HCT116 (cell line): ENCODE measurements around the gene STAG3. TPM values are rescaled to one million over a fixed set of nuclear protein-coding genes. Genes with fewer than 3 reads are reported as not detected.
"Not testable (repeated sequence)": the region's sequence is repeated elsewhere in the genome, so short reads cannot be mapped to it uniquely, and the experiment has no call there.

Source experiments
- ATAC-seq: fragments of 200-7000 bp; cut with Tn5 transposase; 2 replicates; pipeline ENCODE4 v1.9.1; 2020; ENCODE audit warnings: mild to moderate bottlenecking, moderate library complexity
- BruUV-seq: library from RNA; stranded (reverse); fragments of 400-500 nt; replicated peaks from 2 replicates; lab custom pipeline; 2021; lab: Mats Ljungman, UMichigan
- CTCF ChIA-PET: fragments of 300-600 bp; sonication (Branson Sonifier 250); formaldehyde crosslinking; loops from one replicate; lab custom pipeline; 2021; ENCODE audit warnings: antibody characterized with exemption; lab: Charles Lee
- POLR2A ChIA-PET: fragments of 300-600, 350-600 bp; sonication (Branson Sonifier 250); formaldehyde crosslinking; loops from one replicate; lab custom pipeline; 2021; ENCODE audit warnings: antibody characterized with exemption; lab: Charles Lee
- RAD21 ChIA-PET, 2 experiments: fragments of 300-600 bp; sonication (Branson Sonifier 250); formaldehyde crosslinking; loops; one replicate each; lab custom pipeline; 2023; ENCODE audit warnings: low total read pairs in 2 of 2; ENCODE audit not compliant: uncharacterized antibody in 2 of 2, unreplicated experiment in 2 of 2, low non-redundant PET in 1 of 2; lab: Charles Lee
- DNase-seq: peaks from one replicate; pipeline ENCODE4 v3.0.0-alpha.2; 2010; ENCODE audit warnings: low read depth, low spot score
- H2AFZ ChIP-seq: fragments of 200-600 bp; shearing (Covaris generic), sonication (generic); 2 replicates; pipeline ENCODE4 v1.6.1; 2017; ENCODE audit warnings: low read depth, mixed run types, mixed read lengths, antibody characterized with exemption, low read length; ENCODE audit not compliant: poor library complexity, severe bottlenecking
- H3K27ac ChIP-seq: 2 replicates; pipeline ENCODE4 v1.5.1; 2012; ENCODE audit warnings: low read depth, low read length
- H3K27me3 ChIP-seq: fragments of 200-600 bp; sonication (generic); 2 replicates; pipeline ENCODE4 v1.6.1; 2016; ENCODE audit warnings: mixed run types, low read length, mixed read lengths; ENCODE audit not compliant: insufficient read depth
- H3K36me3 ChIP-seq, 2 experiments: fragments of 200-500 bp in 1 of 2; fragments of 200-600 bp in 1 of 2; sonication (Bioruptor generic) in 1 of 2; sonication (generic) in 1 of 2; 2 replicates each; pipeline versions ENCODE4 v1.5.1 to v1.6.1; 2014 to 2016; ENCODE audit warnings: low read length in 2 of 2, inconsistent platforms in 1 of 2, mixed read lengths in 1 of 2, mixed run types in 1 of 2; ENCODE audit not compliant: insufficient read depth in 2 of 2, control insufficient read depth in 1 of 2
- H3K4me1 ChIP-seq, 2 experiments: fragments of 200-600 bp in 1 of 2; sonication (generic) in 1 of 2; 2 replicates each; pipeline versions ENCODE4 v1.5.1 to v1.6.1; 2012 to 2017; ENCODE audit warnings: low read length in 2 of 2, inconsistent platforms in 1 of 2, mild to moderate bottlenecking in 1 of 2, mixed read lengths in 1 of 2, mixed run types in 1 of 2, moderate library complexity in 1 of 2; ENCODE audit not compliant: insufficient read depth in 2 of 2, control insufficient read depth in 1 of 2
- H3K4me2 ChIP-seq: fragments of 200-600 bp; sonication (generic); 2 replicates; pipeline ENCODE4 v1.6.1; 2017; ENCODE audit warnings: mixed run types, low read length, mixed read lengths
- H3K4me3 ChIP-seq, 2 experiments: fragments of 200-600 bp in 1 of 2; sonication (generic) in 1 of 2; replicated peaks in 1 of 2; 2 replicates each; pipeline ENCODE4 v1.5.1; 2011 to 2016; ENCODE audit warnings: low read length in 2 of 2, control low read depth in 1 of 2, low read depth in 1 of 2, mild to moderate bottlenecking in 1 of 2, mixed read lengths in 1 of 2, mixed run types in 1 of 2
- H3K79me2 ChIP-seq: fragments of 200-600 bp; sonication (generic); 2 replicates; pipeline ENCODE4 v1.6.1; 2017; ENCODE audit warnings: mild to moderate bottlenecking, mixed run types, low read length, moderate library complexity, mixed read lengths; ENCODE audit not compliant: insufficient read depth
- H3K9ac ChIP-seq: fragments of 200-600 bp; sonication (generic); 2 replicates; pipeline ENCODE4 v1.6.1; 2016; ENCODE audit warnings: low read length, mixed read lengths
- H3K9me2 ChIP-seq: fragments of 200-600 bp; sonication (generic), shearing (Covaris generic); 2 replicates; pipeline ENCODE4 v1.6.1; 2017; ENCODE audit warnings: mixed run types, mild to moderate bottlenecking, moderate library complexity; ENCODE audit not compliant: insufficient read depth
- H3K9me3 ChIP-seq, 2 experiments: fragments of 200-500 bp in 1 of 2; fragments of 200-600 bp in 1 of 2; sonication (Bioruptor generic) in 1 of 2; sonication (generic) in 1 of 2; 2 replicates each; pipeline ENCODE4 v1.6.1; 2014 to 2017; ENCODE audit warnings: low read length in 2 of 2, mixed read lengths in 2 of 2, inconsistent platforms in 1 of 2, low read depth in 1 of 2, mild to moderate bottlenecking in 1 of 2, mixed run types in 1 of 2, moderate library complexity in 1 of 2; ENCODE audit not compliant: control insufficient read depth in 1 of 2, insufficient read depth in 1 of 2
- H4K20me1 ChIP-seq: fragments of 200-600 bp; sonication (generic), shearing (Covaris generic); 2 replicates; pipeline ENCODE4 v1.6.1; 2017; ENCODE audit warnings: mixed run types, mild to moderate bottlenecking, moderate library complexity; ENCODE audit not compliant: insufficient read depth
- JUND ChIP-seq: IDR thresholded peaks from 2 replicates; pipeline ENCODE4 v1.6.1; 2012
- RAD21 ChIP-seq: IDR thresholded peaks from 2 replicates; pipeline ENCODE4 v1.6.1; 2012; ENCODE audit warnings: low read depth, mild to moderate bottlenecking
- ZFX ChIP-seq: fragments of 450-650 bp; IDR thresholded peaks from 2 replicates; pipeline ENCODE4 v1.6.1; 2017
- intact Hi-C: fragments of 100-400 bp; cut with micrococcal nuclease; formaldehyde crosslinking; loops from 2 replicates; pipeline ENCODE4 v1.10.0; 2022
- total RNA-seq: library from RNA; stranded (reverse); gene quantifications from one replicate; pipeline ENCODE4 v1.2.1, GENCODE V29; 2021; ENCODE audit not compliant: unreplicated experiment
- TF ChIP-seq, protein P1 (sequence below), 3 experiments: fragments of 200-600 bp in 1 of 3; sonication (generic) in 1 of 3; IDR thresholded peaks in 2 of 3; conservative IDR thresholded peaks in 1 of 3; 2 replicates each; pipeline ENCODE4 v1.5.1; 2012 to 2017; ENCODE audit warnings: low read depth in 2 of 3, low read length in 2 of 3, antibody characterized with exemption in 1 of 3, borderline replicate concordance in 1 of 3, control low read depth in 1 of 3, mild to moderate bottlenecking in 1 of 3, mixed read lengths in 1 of 3, mixed run types in 1 of 3, moderate library complexity in 1 of 3; ENCODE audit not compliant: insufficient read depth in 1 of 3
- TF ChIP-seq, protein P2 (sequence below): IDR thresholded peaks from 2 replicates; pipeline ENCODE4 v1.6.1; 2011; ENCODE audit warnings: mild to moderate bottlenecking, low read length, moderate library complexity; ENCODE audit not compliant: insufficient replicate concordance; ENCODE audit errors: extremely low read depth

Gene STAG3
- total RNA-seq, 1 experiment from 2014 or later: 1.2 TPM

DNA sequence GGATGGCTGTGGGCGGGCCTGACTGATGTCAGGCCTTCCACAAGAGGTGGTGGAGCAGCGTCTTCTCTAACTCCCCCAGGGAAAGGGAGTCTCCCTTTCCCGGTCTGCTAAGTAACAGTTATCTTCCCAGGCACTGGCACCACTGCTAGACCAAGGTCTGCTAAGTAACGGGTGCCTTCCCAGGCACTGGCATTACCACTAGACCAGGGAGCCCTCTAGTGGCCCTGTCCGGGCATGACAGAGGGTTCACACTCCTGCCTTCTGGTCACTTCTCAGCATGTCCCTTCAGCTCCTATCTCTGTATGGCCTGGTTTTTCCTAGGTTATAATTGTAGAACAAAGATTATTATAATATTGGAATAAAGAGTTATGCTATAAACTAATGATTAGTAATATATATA, 40.2 kb downstream of the STAG3 start:
- BruUV-seq, H3K9ac ChIP-seq: not testable (repeated sequence)
- TF ChIP-seq, protein P1, sequence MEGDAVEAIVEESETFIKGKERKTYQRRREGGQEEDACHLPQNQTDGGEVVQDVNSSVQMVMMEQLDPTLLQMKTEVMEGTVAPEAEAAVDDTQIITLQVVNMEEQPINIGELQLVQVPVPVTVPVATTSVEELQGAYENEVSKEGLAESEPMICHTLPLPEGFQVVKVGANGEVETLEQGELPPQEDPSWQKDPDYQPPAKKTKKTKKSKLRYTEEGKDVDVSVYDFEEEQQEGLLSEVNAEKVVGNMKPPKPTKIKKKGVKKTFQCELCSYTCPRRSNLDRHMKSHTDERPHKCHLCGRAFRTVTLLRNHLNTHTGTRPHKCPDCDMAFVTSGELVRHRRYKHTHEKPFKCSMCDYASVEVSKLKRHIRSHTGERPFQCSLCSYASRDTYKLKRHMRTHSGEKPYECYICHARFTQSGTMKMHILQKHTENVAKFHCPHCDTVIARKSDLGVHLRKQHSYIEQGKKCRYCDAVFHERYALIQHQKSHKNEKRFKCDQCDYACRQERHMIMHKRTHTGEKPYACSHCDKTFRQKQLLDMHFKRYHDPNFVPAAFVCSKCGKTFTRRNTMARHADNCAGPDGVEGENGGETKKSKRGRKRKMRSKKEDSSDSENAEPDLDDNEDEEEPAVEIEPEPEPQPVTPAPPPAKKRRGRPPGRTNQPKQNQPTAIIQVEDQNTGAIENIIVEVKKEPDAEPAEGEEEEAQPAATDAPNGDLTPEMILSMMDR (IDR thresholded peaks at IDR 0.05 in 2 of 3, conservative IDR thresholded peaks at IDR 0.05 in 1 of 3; ENCODE audit: borderline replicate concordance in 1 of 3, insufficient read depth in 1 of 3, low read depth in 2 of 3, low read length in 2 of 3): peak; percentile 17 to 46 (median 41); a peak in 4 of 6 replicates
- peak; percentile 46 for TF ChIP-seq RAD21
- TF ChIP-seq, all 23 proteins: peak for 2; not testable (repeated sequence) for 21
- H2AFZ ChIP-seq, H3K27me3 ChIP-seq, H3K4me1 ChIP-seq, H3K79me2 ChIP-seq, H3K9me2 ChIP-seq, H3K36me3 ChIP-seq, H3K4me2 ChIP-seq, H3K9me3 ChIP-seq, POLR2A ChIA-PET, H3K27ac ChIP-seq, H3K4me3 ChIP-seq, H4K20me1 ChIP-seq, RAD21 ChIA-PET: not testable (repeated sequence)
- CTCF ChIA-PET: interaction anchor here (0.6 to 2.2 kb wide), 5 partner anchors 28 to 128 kb away, joined by 3 to 47 read pairs (median 4); partner anchors contain the start of gene GPC2
- intact Hi-C loops: loop anchor here (1.0 kb wide), 1 partner anchor 86 kb away; no protein-coding TSS in a partner anchor
- DNase-seq (peak; percentile 8), ATAC-seq (peak; percentile 59)

DNA sequence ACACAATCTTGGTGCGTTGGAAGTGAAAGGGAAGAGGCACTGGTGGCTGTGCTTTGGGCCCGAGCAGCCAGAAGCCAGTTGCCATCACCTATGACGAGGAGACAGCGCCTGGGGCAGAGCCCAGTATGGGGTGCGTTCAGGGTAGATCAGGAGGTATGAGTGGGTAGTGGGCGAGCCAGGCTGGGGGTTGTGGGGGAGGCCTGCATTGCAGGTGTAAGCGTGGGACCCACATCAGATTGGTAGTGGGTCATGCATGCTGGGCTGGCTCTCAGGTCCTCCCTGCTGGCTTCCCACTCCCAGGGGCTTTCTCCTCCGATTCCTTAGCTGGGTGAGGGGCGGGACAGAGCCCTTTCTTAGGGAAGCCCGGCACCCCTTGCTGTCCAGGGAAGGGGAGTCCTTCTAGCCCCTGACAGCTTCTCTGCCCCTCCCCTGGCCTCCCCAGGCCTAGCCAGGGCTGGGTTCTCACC, 41.6 kb downstream of the STAG3 start:
- H3K9me3 ChIP-seq: no peaks in the 10 kb centered on the region
- ChIA-PET CTCF (no interaction called here), RAD21 (no interaction called here), POLR2A (no interaction called here)
- no peak overlapping the region for H2AFZ ChIP-seq
- H4K20me1 ChIP-seq: no peaks in the 10 kb centered on the region
- no peak for TF ChIP-seq RAD21
- no peak for TF ChIP-seq ZFX
- TF ChIP-seq, protein P2, sequence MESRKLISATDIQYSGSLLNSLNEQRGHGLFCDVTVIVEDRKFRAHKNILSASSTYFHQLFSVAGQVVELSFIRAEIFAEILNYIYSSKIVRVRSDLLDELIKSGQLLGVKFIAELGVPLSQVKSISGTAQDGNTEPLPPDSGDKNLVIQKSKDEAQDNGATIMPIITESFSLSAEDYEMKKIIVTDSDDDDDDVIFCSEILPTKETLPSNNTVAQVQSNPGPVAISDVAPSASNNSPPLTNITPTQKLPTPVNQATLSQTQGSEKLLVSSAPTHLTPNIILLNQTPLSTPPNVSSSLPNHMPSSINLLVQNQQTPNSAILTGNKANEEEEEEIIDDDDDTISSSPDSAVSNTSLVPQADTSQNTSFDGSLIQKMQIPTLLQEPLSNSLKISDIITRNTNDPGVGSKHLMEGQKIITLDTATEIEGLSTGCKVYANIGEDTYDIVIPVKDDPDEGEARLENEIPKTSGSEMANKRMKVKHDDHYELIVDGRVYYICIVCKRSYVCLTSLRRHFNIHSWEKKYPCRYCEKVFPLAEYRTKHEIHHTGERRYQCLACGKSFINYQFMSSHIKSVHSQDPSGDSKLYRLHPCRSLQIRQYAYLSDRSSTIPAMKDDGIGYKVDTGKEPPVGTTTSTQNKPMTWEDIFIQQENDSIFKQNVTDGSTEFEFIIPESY: no peak
- TF ChIP-seq JUND: no peak
- no peaks in the 10 kb centered on the region for H3K36me3 ChIP-seq
- no peaks in the 10 kb centered on the region for H3K79me2 ChIP-seq
- intact Hi-C loops: no loop called here
- H3K4me3 ChIP-seq: no peak overlapping the region
- no peak overlapping the region for H3K9ac ChIP-seq
- no peak overlapping the region for H3K4me2 ChIP-seq
- no peaks in the 10 kb centered on the region for H3K9me2 ChIP-seq
- no peak for ATAC-seq
- DNase-seq: no peak
- no peaks in the 10 kb centered on the region for H3K27me3 ChIP-seq
- BruUV-seq: no TSS peak
- H3K4me1 ChIP-seq: peaks cover 0 to 3% of the 10 kb centered on the region in 2 experiments; a peak in 1 of 4 replicates
- no peak overlapping the region for H3K27ac ChIP-seq

DNA sequence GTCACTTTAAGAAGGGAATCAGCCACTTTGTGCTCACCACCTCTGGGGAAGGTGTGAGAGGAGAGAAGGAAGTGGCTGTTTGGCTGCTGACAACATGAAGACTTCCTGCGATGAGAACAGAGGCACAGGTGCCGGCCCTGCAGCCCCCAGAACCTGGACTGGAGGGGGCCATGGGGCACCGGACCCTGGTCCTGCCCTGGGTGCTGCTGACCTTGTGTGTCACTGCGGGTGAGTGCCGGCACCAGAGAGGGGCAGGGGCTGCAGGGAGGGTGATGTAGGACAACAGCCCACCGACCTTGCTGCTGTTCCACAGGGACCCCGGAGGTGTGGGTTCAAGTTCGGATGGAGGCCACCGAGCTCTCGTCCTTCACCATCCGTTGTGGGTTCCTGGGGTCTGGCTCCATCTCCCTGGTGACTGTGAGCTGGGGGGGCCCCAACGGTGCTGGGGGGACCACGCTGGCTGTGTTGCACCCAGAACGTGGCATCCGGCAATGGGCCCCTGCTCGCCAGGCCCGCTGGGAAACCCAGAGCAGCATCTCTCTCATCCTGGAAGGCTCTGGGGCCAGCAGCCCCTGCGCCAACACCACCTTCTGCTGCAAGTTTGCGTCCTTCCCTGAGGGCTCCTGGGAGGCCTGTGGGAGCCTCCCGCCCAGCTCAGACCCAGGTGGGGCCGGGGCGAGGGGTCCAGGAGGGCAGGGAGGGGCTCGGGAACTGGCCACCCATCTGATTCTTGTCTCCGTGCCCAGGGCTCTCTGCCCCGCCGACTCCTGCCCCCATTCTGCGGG, 42.3 kb downstream of the STAG3 start, which contains the start of gene PVRIG:
TSS of gene PVRIG (plus strand) at position 149 of the 785 bp plus-strand sequence. CDS start at position 171, 22 bp downstream.
- POLR2A ChIA-PET, H3K4me1 ChIP-seq, H3K27ac ChIP-seq, intact Hi-C loops, H3K79me2 ChIP-seq, H4K20me1 ChIP-seq, H2AFZ ChIP-seq, H3K4me2 ChIP-seq, CTCF ChIA-PET, ATAC-seq, H3K9me2 ChIP-seq, H3K9ac ChIP-seq, BruUV-seq, H3K9me3 ChIP-seq, H3K27me3 ChIP-seq, H3K4me3 ChIP-seq, DNase-seq, RAD21 ChIA-PET, H3K36me3 ChIP-seq: not testable (repeated sequence)
